Hepatocyte (in vitro differentiated cells): Measurements from ENCODE around the gene LCN12. TPM values are rescaled to one million over a fixed set of nuclear protein-coding genes. Genes with fewer than 3 reads are reported as not detected.

Source experiments
- DNase-seq: peaks from one replicate; pipeline ENCODE4 v3.0.0-alpha.2; 2016; ENCODE audit warnings: low spot score
- H2AFZ ChIP-seq: fragments of 200-600 bp; sonication (generic); 2 replicates; pipeline ENCODE4 v1.6.0; 2016; ENCODE audit warnings: antibody characterized with exemption, mild to moderate bottlenecking
- H3K27ac ChIP-seq: fragments of 200-600 bp; sonication (generic); 2 replicates; pipeline ENCODE4 v1.5.1; 2016; ENCODE audit warnings: mild to moderate bottlenecking
- H3K27me3 ChIP-seq: fragments of 200-600 bp; sonication (generic); 2 replicates; pipeline ENCODE4 v1.6.1; 2016
- H3K36me3 ChIP-seq: fragments of 200-600 bp; sonication (generic); replicated peaks from 2 replicates; pipeline ENCODE4 v1.5.1; 2016; ENCODE audit warnings: low read depth; ENCODE audit not compliant: insufficient read depth
- H3K4me1 ChIP-seq: fragments of 200-600 bp; sonication (generic); 2 replicates; pipeline ENCODE4 v1.5.1; 2016; ENCODE audit warnings: mild to moderate bottlenecking, moderate library complexity; ENCODE audit not compliant: insufficient read depth
- H3K4me2 ChIP-seq: fragments of 200-600 bp; sonication (generic); 2 replicates; pipeline ENCODE4 v1.6.0; 2016
- H3K4me3 ChIP-seq: fragments of 200-600 bp; sonication (generic); 2 replicates; pipeline ENCODE4 v1.5.1; 2016; ENCODE audit warnings: mild to moderate bottlenecking
- H3K79me2 ChIP-seq: fragments of 200-600 bp; sonication (generic); 2 replicates; pipeline ENCODE4 v1.6.0; 2017; ENCODE audit warnings: mild to moderate bottlenecking
- H3K9me2 ChIP-seq: fragments of 200-600 bp; sonication (generic); replicated peaks from 2 replicates; pipeline ENCODE4 v1.6.0; 2017; ENCODE audit warnings: mild to moderate bottlenecking; ENCODE audit not compliant: insufficient read depth
- H3K9me3 ChIP-seq: fragments of 200-600 bp; sonication (generic); 2 replicates; pipeline ENCODE4 v1.5.1; 2016; ENCODE audit warnings: low read depth, mild to moderate bottlenecking
- H4K20me1 ChIP-seq: fragments of 200-600 bp; sonication (generic); 2 replicates; pipeline ENCODE4 v1.6.0; 2016; ENCODE audit warnings: mild to moderate bottlenecking; ENCODE audit not compliant: insufficient read depth, poor library complexity, severe bottlenecking
- EZH2 ChIP-seq: fragments of 200-600 bp; sonication (generic); IDR thresholded peaks from 2 replicates; pipeline ENCODE4 v1.6.1; 2016; ENCODE audit warnings: antibody characterized with exemption, mild to moderate bottlenecking, borderline replicate concordance
- EZH2phosphoT487 ChIP-seq: fragments of 200-600 bp; sonication (generic); IDR thresholded peaks from one replicate; pipeline ENCODE4 v1.6.1; 2018; ENCODE audit warnings: antibody characterized with exemption, mild to moderate bottlenecking, low read depth, moderate library complexity; ENCODE audit not compliant: unreplicated experiment, severe bottlenecking
- WGBS: methylation state at CpG from one replicate; pipeline ENCODE4 v1.1.6; 2016; ENCODE audit warnings: low lambda C conversion rate; ENCODE audit errors: missing lambda C conversion rate; 5-methylcytosine and 5-hydroxymethylcytosine counted together
- polyA plus RNA-seq: library from polyadenylated mRNA; unstranded; fragments of >200 nt; fragmentation: Nextera tagmentation; extraction: Ambion mirVana; gene quantifications from 2 replicates; pipeline ENCODE4 v1.2.1, GENCODE V29; 2016
- total RNA-seq: library from RNA; depleted of rRNA; stranded (reverse); fragments of >200 nt; gene quantifications from 2 replicates; pipeline ENCODE4 v1.2.3, GENCODE V29; 2014
- TF ChIP-seq, protein P1 (sequence below): fragments of 200-600 bp; sonication (generic); IDR thresholded peaks from 2 replicates; pipeline ENCODE4 v1.5.1; 2016; ENCODE audit warnings: antibody characterized with exemption, mild to moderate bottlenecking; ENCODE audit not compliant: poor library complexity

The LCN12 gene
- total and polyA plus RNA-seq, 2 experiments from 2014 or later, result 4.1 to 27.4 TPM

DNA sequence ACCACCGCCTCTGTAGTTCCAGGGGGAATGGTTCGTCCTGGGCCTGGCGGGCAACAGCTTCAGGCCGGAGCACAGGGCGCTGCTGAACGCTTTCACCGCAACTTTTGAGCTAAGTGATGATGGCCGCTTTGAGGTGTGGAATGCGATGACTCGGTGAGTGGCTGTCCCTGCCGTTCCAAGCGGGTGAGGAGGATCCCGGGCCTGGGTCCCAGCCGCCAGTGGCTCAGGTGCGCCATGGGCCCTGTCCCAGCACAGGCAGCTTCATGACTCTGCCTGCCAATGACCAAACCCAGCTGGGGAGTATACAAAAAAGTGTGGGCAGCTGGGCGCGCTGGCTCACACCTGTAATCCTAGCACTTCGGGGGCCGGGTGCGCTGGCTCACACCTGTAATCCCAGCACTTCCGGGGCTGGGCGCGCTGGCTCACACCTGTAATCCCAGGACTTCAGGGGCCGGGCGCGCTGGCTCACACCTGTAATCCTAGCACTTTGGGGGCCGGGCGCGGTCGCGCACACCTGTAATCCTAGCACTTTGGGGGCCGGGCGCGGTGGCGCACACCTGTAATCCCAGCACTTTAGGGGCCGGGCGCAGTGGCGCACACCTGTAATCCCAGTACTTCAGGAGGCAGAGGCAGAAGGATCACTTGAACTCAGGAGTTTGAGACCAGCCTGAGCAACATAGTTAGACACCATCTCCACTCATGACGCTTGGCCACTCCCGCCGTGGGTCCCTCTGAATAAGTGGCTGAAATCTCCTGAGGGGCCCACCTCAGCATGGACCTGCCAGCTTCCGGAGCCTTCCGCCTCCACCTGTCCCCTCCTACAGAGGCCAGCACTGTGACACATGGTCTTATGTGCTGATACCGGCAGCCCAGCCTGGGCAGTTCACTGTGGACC is 1.1 kb downstream of the LCN12 start:
- no peak overlapping the region for H3K4me3 ChIP-seq
- no peak for DNase-seq
- no peaks in the 10 kb centered on the region for H3K9me2 ChIP-seq
- H3K79me2 ChIP-seq, result peaks cover 3% of the 10 kb centered on the region
- peaks cover 8% of the 10 kb centered on the region for H3K4me1 ChIP-seq
- 92% methylated on average over 34 of the region's 44 CpGs for WGBS
- no peak overlapping the region for H3K4me2 ChIP-seq
- H4K20me1 ChIP-seq, result no peaks in the 10 kb centered on the region
- H3K27me3 ChIP-seq, result no peaks in the 10 kb centered on the region
- H3K9me3 ChIP-seq, result no peaks in the 10 kb centered on the region
- H2AFZ ChIP-seq, result no peak overlapping the region
- H3K27ac ChIP-seq, result no peak overlapping the region
- no peak for TF ChIP-seq EZH2phosphoT487
- TF ChIP-seq, protein P1, sequence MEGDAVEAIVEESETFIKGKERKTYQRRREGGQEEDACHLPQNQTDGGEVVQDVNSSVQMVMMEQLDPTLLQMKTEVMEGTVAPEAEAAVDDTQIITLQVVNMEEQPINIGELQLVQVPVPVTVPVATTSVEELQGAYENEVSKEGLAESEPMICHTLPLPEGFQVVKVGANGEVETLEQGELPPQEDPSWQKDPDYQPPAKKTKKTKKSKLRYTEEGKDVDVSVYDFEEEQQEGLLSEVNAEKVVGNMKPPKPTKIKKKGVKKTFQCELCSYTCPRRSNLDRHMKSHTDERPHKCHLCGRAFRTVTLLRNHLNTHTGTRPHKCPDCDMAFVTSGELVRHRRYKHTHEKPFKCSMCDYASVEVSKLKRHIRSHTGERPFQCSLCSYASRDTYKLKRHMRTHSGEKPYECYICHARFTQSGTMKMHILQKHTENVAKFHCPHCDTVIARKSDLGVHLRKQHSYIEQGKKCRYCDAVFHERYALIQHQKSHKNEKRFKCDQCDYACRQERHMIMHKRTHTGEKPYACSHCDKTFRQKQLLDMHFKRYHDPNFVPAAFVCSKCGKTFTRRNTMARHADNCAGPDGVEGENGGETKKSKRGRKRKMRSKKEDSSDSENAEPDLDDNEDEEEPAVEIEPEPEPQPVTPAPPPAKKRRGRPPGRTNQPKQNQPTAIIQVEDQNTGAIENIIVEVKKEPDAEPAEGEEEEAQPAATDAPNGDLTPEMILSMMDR, result no peak
- no peak for TF ChIP-seq EZH2
- no peaks in the 10 kb centered on the region for H3K36me3 ChIP-seq

DNA sequence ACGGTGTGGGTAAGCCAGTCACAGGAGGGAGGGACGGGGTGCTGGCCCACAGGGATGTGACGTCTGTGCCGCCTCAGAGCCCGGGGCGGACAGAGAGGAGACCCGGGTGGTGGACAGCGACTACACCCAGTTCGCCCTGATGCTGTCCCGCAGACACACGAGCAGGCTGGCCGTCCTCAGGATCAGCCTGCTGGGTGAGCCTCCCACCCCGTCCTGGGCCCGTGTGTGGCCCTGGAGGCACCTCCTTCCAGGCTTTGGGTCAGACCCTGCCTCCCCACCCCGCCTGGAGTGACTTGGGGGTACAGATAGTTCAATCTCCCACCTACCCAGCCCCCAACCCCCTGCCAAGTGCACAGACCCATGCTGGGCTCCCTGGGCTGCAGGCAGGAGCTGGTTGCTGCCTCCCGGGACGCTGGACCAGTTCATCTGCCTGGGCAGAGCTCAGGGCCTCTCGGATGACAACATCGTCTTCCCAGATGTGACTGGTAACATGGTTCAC is 1.7 kb downstream of the LCN12 start:
- Histone ChIP-seq H3K27me3 (no peaks in the 10 kb centered on the region), H3K4me2 (no peak overlapping the region), H3K4me3 (no peak overlapping the region), H4K20me1 (no peaks in the 10 kb centered on the region), H2AFZ (no peak overlapping the region), H3K79me2 (peaks cover 3% of the 10 kb centered on the region), H3K4me1 (peaks cover 6% of the 10 kb centered on the region), H3K9me3 (no peaks in the 10 kb centered on the region), H3K27ac (no peak overlapping the region), H3K36me3 (no peaks in the 10 kb centered on the region), H3K9me2 (no peaks in the 10 kb centered on the region)
- WGBS, result 89% methylated on average over 18 of the region's 19 CpGs
- no peak for DNase-seq
- no peak for TF ChIP-seq EZH2phosphoT487
- TF ChIP-seq EZH2, result no peak
- TF ChIP-seq, protein P1, result no peak

DNA sequence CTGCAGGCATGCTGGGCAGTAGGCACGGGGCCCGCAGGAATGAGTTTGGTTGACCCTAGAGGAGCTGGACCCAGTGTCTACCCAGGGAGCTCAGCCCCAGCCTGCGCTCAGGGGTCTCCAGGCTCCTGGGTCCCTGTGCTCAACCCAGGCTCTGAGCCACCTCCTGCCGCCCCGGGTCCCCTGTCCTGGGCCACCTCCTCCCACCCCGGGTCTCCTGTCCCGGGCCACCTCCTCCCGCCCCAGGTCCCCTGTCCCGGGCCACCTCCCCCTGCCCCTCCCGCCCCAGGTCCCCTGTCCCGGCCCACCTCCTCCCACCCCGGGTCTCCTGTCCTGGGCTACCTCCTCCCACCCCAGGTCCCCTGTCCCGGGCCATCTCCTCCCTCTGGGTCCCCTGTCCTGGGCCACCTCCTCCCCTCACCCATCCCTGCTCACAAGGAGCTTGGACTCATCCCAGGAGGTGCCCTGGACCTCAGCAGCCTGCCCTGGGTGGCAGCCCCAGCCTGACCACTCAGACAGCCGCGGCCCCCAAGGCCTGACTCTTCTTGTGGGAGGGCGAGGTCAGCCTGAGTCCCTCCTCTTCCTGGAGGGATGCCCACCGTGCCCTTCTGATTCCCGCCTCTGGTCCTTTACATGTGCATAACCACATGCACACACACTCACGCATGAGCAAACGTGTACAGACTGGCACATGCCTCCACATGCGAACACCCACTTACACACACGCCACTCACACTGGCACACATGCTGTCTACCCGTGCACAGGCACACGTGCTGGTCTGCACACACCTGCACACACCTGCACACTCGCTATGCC is 2.4 kb downstream of the LCN12 start:
- WGBS, result 94% methylated on average over 16 of the region's 25 CpGs
- Histone ChIP-seq H2AFZ (no peak overlapping the region), H3K9me3 (no peaks in the 10 kb centered on the region), H3K27me3 (no peaks in the 10 kb centered on the region), H3K4me1 (no peaks in the 10 kb centered on the region), H3K9me2 (no peaks in the 10 kb centered on the region), H3K4me2 (no peak overlapping the region), H3K36me3 (no peaks in the 10 kb centered on the region), H3K27ac (no peak overlapping the region), H3K4me3 (no peak overlapping the region), H3K79me2 (peaks cover 3% of the 10 kb centered on the region), H4K20me1 (no peaks in the 10 kb centered on the region)
- TF ChIP-seq EZH2phosphoT487 (no peak), EZH2 (no peak)
- TF ChIP-seq, protein P1, result no peak
- no peak for DNase-seq
